Suprapubic skin (tissue), 4 donors: Measurements from ENCODE around the gene HDAC7. TPM values are rescaled to one million over a fixed set of nuclear protein-coding genes. Genes with fewer than 3 reads are reported as not detected.

Source experiments
- DNase-seq, 2 donors: peaks; one replicate each; pipeline ENCODE4 v3.0.0-alpha.2; 2019; ENCODE audit warnings: low spot score in 2 of 2
- H3K27ac ChIP-seq: fragments of 200-600 bp; sonication (generic); one replicate; pipeline ENCODE4 v1.5.1; 2019
- H3K27me3 ChIP-seq: fragments of 200-600 bp; sonication (generic); one replicate; pipeline ENCODE4 v1.5.1; 2019
- H3K36me3 ChIP-seq: fragments of 200-600 bp; sonication (generic); one replicate; pipeline ENCODE4 v1.5.1; 2019
- H3K4me1 ChIP-seq: fragments of 200-600 bp; sonication (generic); one replicate; pipeline ENCODE4 v1.5.1; 2019
- H3K4me3 ChIP-seq: fragments of 200-600 bp; sonication (generic); one replicate; pipeline ENCODE4 v1.5.1; 2019; ENCODE audit warnings: mild to moderate bottlenecking
- H3K9me3 ChIP-seq: fragments of 200-600 bp; sonication (generic); one replicate; pipeline ENCODE4 v1.5.1; 2019
- EP300 ChIP-seq: sonication (generic); formaldehyde crosslinking; IDR thresholded peaks from one replicate; pipeline ENCODE4 v1.6.1; 2017; ENCODE audit warnings: antibody characterized with exemption
- POLR2A ChIP-seq, 2 donors: fragments of 450-650 bp; IDR thresholded peaks; one replicate each; pipeline ENCODE4 v1.6.1; 2017; ENCODE audit warnings: antibody characterized with exemption in 2 of 2, mild to moderate bottlenecking in 2 of 2, moderate library complexity in 2 of 2
- POLR2AphosphoS5 ChIP-seq, 3 donors: sonication (generic); formaldehyde crosslinking; IDR thresholded peaks; one replicate each; pipeline ENCODE4 v1.6.1; 2017; ENCODE audit warnings: antibody characterized with exemption in 3 of 3
- WGBS: methylation state at CpG from one replicate; pipeline ENCODE4 v1.1.5; 2018; 5-methylcytosine and 5-hydroxymethylcytosine counted together
- total RNA-seq, 4 donors: library from RNA; depleted of rRNA; stranded (reverse); fragments of >200 nt; gene quantifications; one replicate each; pipeline ENCODE4 v1.1.0, GENCODE V29; 2016
- TF ChIP-seq, protein P1 (sequence below), 2 donors: fragments of 200-600 bp in 1 of 2; fragments of 450-650 bp in 1 of 2; sonication (generic) in 1 of 2; IDR thresholded peaks; one replicate each; pipeline ENCODE4 v1.5.1; 2016 to 2019; ENCODE audit warnings: antibody characterized with exemption in 2 of 2, mild to moderate bottlenecking in 1 of 2, moderate library complexity in 1 of 2

The HDAC7 gene
- 100 to 1,000 TPM in 1 of 4 donors, 10 to 100 TPM in 3; 47.9 to 152 (median 76.2) TPM for total RNA-seq

DNA sequence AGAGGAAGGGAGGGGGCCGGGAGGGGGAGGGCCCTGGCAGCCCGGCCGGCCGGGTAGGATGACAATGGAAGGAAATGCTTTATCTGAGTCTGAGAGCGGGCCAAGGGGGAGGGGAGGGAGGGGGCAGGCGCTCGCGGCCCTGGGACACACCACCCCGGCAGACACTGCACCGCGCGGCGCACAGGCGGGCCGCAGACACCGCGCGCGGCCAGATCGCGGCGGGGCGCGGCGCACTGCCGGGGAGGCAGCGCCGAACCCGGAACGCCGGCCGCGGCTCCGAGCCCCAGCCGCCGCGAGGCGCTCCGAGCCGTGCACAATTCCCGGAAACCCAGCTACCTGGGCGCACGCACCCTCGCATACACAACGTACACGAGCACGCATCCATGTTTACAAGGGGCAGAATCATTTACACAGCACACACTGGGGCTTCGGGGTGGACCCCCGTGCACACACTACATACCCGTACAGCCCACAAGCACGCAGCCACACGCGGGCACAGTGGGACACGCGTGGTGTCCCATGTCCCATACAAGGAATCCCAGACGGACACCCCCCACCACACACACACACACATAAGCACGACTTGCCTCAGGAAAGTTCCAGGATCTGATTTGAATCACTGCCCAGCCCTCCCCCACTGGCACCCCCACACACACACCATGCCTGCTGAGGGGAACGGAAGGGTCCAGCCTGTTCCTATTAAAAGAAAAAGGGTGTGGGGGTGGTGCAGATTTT, at the start of gene HDAC7:
HDAC7 (minus strand) TSS at position 8 of the 735 bp plus-strand sequence. CDS start 118 bp downstream, outside the sequence.
- Histone ChIP-seq H3K9me3 (no peaks in the 10 kb centered on the region), H3K27me3 (no peaks in the 10 kb centered on the region), H3K4me3 (peak within 1 kb of the TSS; percentile 78), H3K27ac (peak within 1 kb of the TSS; percentile 97), H3K36me3 (no peaks in the 10 kb centered on the region), H3K4me1 (peaks cover 86% of the 10 kb centered on the region)
- TF ChIP-seq, protein P1, sequence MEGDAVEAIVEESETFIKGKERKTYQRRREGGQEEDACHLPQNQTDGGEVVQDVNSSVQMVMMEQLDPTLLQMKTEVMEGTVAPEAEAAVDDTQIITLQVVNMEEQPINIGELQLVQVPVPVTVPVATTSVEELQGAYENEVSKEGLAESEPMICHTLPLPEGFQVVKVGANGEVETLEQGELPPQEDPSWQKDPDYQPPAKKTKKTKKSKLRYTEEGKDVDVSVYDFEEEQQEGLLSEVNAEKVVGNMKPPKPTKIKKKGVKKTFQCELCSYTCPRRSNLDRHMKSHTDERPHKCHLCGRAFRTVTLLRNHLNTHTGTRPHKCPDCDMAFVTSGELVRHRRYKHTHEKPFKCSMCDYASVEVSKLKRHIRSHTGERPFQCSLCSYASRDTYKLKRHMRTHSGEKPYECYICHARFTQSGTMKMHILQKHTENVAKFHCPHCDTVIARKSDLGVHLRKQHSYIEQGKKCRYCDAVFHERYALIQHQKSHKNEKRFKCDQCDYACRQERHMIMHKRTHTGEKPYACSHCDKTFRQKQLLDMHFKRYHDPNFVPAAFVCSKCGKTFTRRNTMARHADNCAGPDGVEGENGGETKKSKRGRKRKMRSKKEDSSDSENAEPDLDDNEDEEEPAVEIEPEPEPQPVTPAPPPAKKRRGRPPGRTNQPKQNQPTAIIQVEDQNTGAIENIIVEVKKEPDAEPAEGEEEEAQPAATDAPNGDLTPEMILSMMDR (IDR thresholded peaks at IDR 0.05), result no peak
- TF ChIP-seq POLR2AphosphoS5 (IDR thresholded peaks at IDR 0.05) (peak in 1 of 3 donors; percentile 42), POLR2A (IDR thresholded peaks at IDR 0.05) (peak; percentile 15 to 79), EP300 (no peak)
- under 1% methylated on average over 15 of the region's 58 CpGs for WGBS
- peak; percentile 93 to 95 for DNase-seq

DNA sequence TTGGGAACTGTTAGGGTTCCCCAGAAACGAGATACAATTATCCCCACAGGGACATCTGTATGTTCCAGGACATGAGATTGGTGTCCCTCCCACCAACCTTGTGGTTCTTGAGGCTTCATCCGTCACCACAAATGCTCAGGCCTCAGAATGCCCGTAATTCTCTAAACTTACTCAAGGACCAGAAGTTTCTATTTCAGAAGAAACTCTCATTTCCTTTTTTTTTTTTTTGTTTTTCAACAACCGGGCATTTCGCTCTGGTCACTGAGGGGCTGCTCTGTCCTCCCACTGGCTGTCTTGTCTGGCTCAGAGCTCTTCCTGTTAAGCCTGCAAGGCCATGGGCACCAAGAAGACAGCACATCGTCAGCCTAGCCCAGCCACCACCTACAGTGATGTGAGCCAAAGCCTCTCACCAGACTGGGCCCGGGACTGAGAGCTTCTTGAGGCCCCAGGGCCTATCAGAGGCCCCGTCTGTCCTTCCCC, 48.9 kb upstream of the HDAC7 start:
- no peaks in the 10 kb centered on the region for H3K9me3 ChIP-seq
- TF ChIP-seq, protein P1 (IDR thresholded peaks at IDR 0.05), result no peak
- TF ChIP-seq POLR2AphosphoS5 (IDR thresholded peaks at IDR 0.05) (no peak), EP300 (no peak), POLR2A (IDR thresholded peaks at IDR 0.05) (no peak)

DNA sequence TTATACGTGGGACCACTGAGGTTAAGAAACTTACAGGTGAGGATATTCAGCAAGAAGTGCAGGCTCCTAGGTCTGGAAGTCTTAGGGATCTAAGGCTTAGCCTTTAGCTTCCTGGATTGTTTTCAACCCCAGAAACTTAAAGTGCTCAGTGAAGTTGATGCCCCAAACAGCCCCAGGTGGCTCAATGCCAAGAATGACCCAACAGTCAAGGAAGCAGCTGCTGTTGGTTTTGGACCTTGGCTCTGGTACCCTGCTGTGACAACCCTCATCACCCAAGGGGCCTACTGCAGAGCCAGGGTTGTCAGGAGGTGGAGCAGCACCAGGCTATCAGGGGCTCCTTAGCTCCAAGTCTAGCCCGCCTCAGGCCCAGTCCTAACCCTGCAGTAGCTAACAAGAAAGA, 48.3 kb upstream of the HDAC7 start:
- Histone ChIP-seq H3K9me3 (no peaks in the 10 kb centered on the region), H3K36me3 (peaks cover 8% of the 10 kb centered on the region), H3K4me3 (no peak overlapping the region), H3K4me1 (peaks cover 36% of the 10 kb centered on the region), H3K27ac (no peak overlapping the region), H3K27me3 (no peaks in the 10 kb centered on the region)
- TF ChIP-seq, protein P1 (IDR thresholded peaks at IDR 0.05), result no peak
- TF ChIP-seq POLR2A (IDR thresholded peaks at IDR 0.05), result no peak
- no peak for TF ChIP-seq EP300
- no peak for TF ChIP-seq POLR2AphosphoS5 (IDR thresholded peaks at IDR 0.05)
- WGBS, result 83% methylated on average over 2 of the region's 2 CpGs
- DNase-seq, result no peak

More for the DNA sequence above, 48.9 kb upstream of the HDAC7 start:
- DNase-seq, result no peak
- Histone ChIP-seq H3K36me3 (peaks cover 9% of the 10 kb centered on the region), H3K27me3 (no peaks in the 10 kb centered on the region), H3K4me3 (no peak overlapping the region), H3K27ac (no peak overlapping the region), H3K4me1 (peaks cover 32% of the 10 kb centered on the region)
- whole genome bisulfite sequencing, result 82% methylated on average over 8 of the region's 8 CpGs

- TF ChIP-seq EP300 (no peak), POLR2A (IDR thresholded peaks at IDR 0.05) (no peak), POLR2AphosphoS5 (IDR thresholded peaks at IDR 0.05) (no peak)
- TF ChIP-seq, protein P1 (IDR thresholded peaks at IDR 0.05), result no peak
- Histone ChIP-seq H3K36me3 (peaks cover 8% of the 10 kb centered on the region), H3K9me3 (no peaks in the 10 kb centered on the region), H3K27me3 (no peaks in the 10 kb centered on the region), H3K4me3 (no peak overlapping the region), H3K27ac (no peak overlapping the region), H3K4me1 (peaks cover 40% of the 10 kb centered on the region)
- DNase-seq, result no peak
- WGBS, result 64% methylated on average over 4 of the region's 4 CpGs
Observed at GRCh38 chr12:47867495-47867941, 47.8 kb upstream of the HDAC7 start.

DNA sequence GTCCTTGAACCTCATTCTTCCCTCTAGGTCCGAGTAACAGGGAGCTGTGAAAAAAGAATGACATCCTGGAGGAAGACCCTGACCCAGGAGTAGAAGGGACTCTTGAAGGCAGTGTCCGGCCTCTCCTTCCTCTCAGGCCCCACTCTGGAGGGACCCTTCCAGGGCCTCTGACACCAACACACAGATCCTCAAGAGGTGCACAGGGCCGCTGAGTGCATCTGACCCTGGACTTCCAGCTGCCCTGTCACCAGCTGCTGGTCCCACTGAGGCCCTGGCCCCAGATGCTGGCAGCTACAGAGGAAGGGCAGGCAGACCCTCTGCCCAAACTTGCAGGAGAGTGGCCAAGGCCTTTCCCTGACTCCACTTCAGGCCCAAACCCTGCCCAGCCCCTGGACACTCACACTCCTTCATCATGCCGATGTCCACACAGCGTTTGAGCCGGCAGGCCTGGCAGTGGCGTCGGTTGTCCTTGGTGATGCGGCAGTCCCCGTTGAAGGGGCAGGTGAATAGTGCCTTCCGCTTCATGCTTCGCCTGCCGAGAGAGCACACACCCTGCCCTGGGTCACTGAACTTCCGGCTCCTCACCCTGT, 45.0 kb upstream of the HDAC7 start:
- DNase-seq, result no peak
- Histone ChIP-seq H3K27me3 (no peaks in the 10 kb centered on the region), H3K4me3 (no peak overlapping the region), H3K9me3 (no peaks in the 10 kb centered on the region), H3K27ac (no peak overlapping the region), H3K36me3 (peaks cover 8% of the 10 kb centered on the region), H3K4me1 (peaks cover 55% of the 10 kb centered on the region)
- TF ChIP-seq, protein P1 (IDR thresholded peaks at IDR 0.05), result no peak
- no peak for TF ChIP-seq EP300
- 99% methylated on average over 9 of the region's 14 CpGs for WGBS
